NB4 (cell line): Measurements from ENCODE around the gene GDPD5.

ENCODE experiments used
- CTCF ChIP-seq: IDR thresholded peaks from one replicate; pipeline ENCODE4 v1.5.1; 2012; ENCODE audit warnings: low read depth, low read length
- MYC ChIP-seq: IDR thresholded peaks from 2 replicates; pipeline ENCODE4 v1.6.1; 2011; ENCODE audit warnings: low read depth, low read length
- POLR2A ChIP-seq: IDR thresholded peaks from 2 replicates; pipeline ENCODE4 v1.6.1; 2011; ENCODE audit warnings: mild to moderate bottlenecking; ENCODE audit not compliant: insufficient read length; ENCODE audit errors: extremely low read depth
- TF ChIP-seq, protein P1 (sequence below): IDR thresholded peaks from 2 replicates; pipeline ENCODE4 v1.6.1; 2011; ENCODE audit warnings: low read depth, low read length

DNA sequence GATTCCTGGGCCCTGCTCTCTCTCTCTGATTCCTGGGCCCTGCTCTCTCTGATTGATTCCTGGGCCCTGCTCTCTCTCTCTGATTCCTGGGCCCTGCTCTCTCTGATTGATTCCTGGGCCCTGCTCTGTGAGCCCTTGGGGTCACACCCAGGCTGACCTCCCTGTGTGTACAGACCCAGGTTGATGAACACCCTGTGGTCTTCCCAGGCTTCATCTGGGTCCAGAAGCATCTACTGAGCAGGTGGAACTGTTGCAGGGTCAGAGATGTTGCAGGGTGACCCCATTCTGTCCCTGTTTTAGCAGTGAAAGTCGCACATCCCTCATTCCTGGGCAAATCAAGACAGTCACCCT is 16.3 kb upstream of the GDPD5 start:
- TF ChIP-seq CTCF, result no peak
- TF ChIP-seq POLR2A, result no peak
- no peak for TF ChIP-seq MYC
- TF ChIP-seq, protein P1, sequence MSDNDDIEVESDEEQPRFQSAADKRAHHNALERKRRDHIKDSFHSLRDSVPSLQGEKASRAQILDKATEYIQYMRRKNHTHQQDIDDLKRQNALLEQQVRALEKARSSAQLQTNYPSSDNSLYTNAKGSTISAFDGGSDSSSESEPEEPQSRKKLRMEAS, result no peak
